PC-3 (cell line): Measurements from ENCODE around the gene GPC3. TPM values are rescaled to one million over a fixed set of nuclear protein-coding genes. Genes with fewer than 3 reads are reported as not detected.

Source experiments
- ATAC-seq: fragments of 200-7000 bp; cut with Tn5 transposase; 2 replicates; pipeline ENCODE4 v1.9.1; 2020; ENCODE audit warnings: mild to moderate bottlenecking, moderate library complexity
- BruUV-seq: library from RNA; stranded (reverse); fragments of 400-500 nt; replicated peaks from 2 replicates; lab custom pipeline; 2021; lab: Mats Ljungman, UMichigan
- CTCF ChIA-PET: fragments of 300-600 bp; sonication (Branson Sonifier 250); formaldehyde crosslinking; loops from one replicate; lab custom pipeline; 2022; ENCODE audit warnings: antibody characterized with exemption; lab: Charles Lee
- POLR2A ChIA-PET: fragments of 300-600 bp; sonication (Branson Sonifier 250); formaldehyde crosslinking; loops from one replicate; lab custom pipeline; 2022; ENCODE audit warnings: antibody characterized with exemption; ENCODE audit not compliant: unreplicated experiment; lab: Charles Lee
- DNase-seq: peaks from one replicate; pipeline ENCODE4 v3.0.0-alpha.2; 2015
- H2AFZ ChIP-seq: fragments of 300-600 bp; sonication (generic); 2 replicates; pipeline ENCODE4 v1.6.0; 2016; ENCODE audit warnings: antibody characterized with exemption, low read length
- H3F3A ChIP-seq: fragments of 300-600 bp; sonication (generic); one replicate; pipeline ENCODE4 v1.6.0; 2017; ENCODE audit warnings: antibody characterized with exemption, low read length, control low read depth, mild to moderate bottlenecking; ENCODE audit not compliant: unreplicated experiment
- H3K27ac ChIP-seq: fragments of 300-600 bp; sonication (generic); 2 replicates; pipeline ENCODE4 v1.5.1; 2016; ENCODE audit warnings: mild to moderate bottlenecking, low read length
- H3K27me3 ChIP-seq: fragments of 300-600 bp; sonication (generic); 2 replicates; pipeline ENCODE4 v1.6.1; 2016; ENCODE audit warnings: low read length, mixed read lengths
- H3K36me3 ChIP-seq: fragments of 300-600 bp; sonication (generic); 2 replicates; pipeline ENCODE4 v1.6.1; 2016; ENCODE audit warnings: low read depth, mixed run types, low read length, mixed read lengths
- H3K4me1 ChIP-seq: fragments of 300-600 bp; sonication (generic); 2 replicates; pipeline ENCODE4 v1.5.1; 2016; ENCODE audit warnings: low read length; ENCODE audit not compliant: insufficient read depth
- H3K4me2 ChIP-seq: fragments of 300-600 bp; sonication (generic); 2 replicates; pipeline ENCODE4 v1.6.0; 2016; ENCODE audit warnings: low read length
- H3K4me3 ChIP-seq: fragments of 300-600 bp; sonication (generic); 2 replicates; pipeline ENCODE4 v1.5.1; 2016; ENCODE audit warnings: mild to moderate bottlenecking, low read length, mixed read lengths
- H3K79me2 ChIP-seq: fragments of 300-600 bp; sonication (generic); 2 replicates; pipeline ENCODE4 v1.6.1; 2017; ENCODE audit warnings: low read length, mixed read lengths
- H3K9ac ChIP-seq: fragments of 300-600 bp; sonication (generic); 2 replicates; pipeline ENCODE4 v1.6.0; 2016; ENCODE audit warnings: mild to moderate bottlenecking, low read length
- H3K9me2 ChIP-seq: fragments of 300-600 bp; sonication (generic); replicated peaks from 2 replicates; pipeline ENCODE4 v1.6.1; 2016; ENCODE audit warnings: mixed run types, low read length, mixed read lengths
- H3K9me3 ChIP-seq: fragments of 300-600 bp; sonication (generic); 2 replicates; pipeline ENCODE4 v1.6.1; 2016; ENCODE audit warnings: low read length, mixed read lengths
- H4K20me1 ChIP-seq: fragments of 300-600 bp; sonication (generic); 2 replicates; pipeline ENCODE4 v1.6.1; 2016; ENCODE audit warnings: low read length, mixed read lengths
- CTCF ChIP-seq: fragments of 300-600 bp; sonication (generic); conservative IDR thresholded peaks from 2 replicates; pipeline ENCODE4 v1.5.1; 2017; ENCODE audit warnings: antibody characterized with exemption, low read depth, mild to moderate bottlenecking, low read length
- EZH2 ChIP-seq: fragments of 300-600 bp; sonication (generic); IDR thresholded peaks from one replicate; pipeline ENCODE4 v1.6.1; 2017; ENCODE audit warnings: antibody characterized with exemption, mild to moderate bottlenecking, low read length; ENCODE audit not compliant: unreplicated experiment
- EZH2phosphoT487 ChIP-seq: fragments of 300-600 bp; sonication (generic); IDR thresholded peaks from 2 replicates; pipeline ENCODE4 v1.6.1; 2018; ENCODE audit warnings: mild to moderate bottlenecking, antibody characterized with exemption, low read length, borderline replicate concordance
- intact Hi-C: fragments of 100-400 bp; cut with micrococcal nuclease; formaldehyde crosslinking; loops from 2 replicates; pipeline ENCODE4 v1.9.0; 2023
- total RNA-seq: library from RNA; depleted of rRNA; stranded (reverse); fragments of >200 nt; gene quantifications from 2 replicates; pipeline ENCODE4 v1.2.3, GENCODE V29; 2014

The GPC3 gene
- total RNA-seq, 1 experiment from 2014 or later = not detected

DNA sequence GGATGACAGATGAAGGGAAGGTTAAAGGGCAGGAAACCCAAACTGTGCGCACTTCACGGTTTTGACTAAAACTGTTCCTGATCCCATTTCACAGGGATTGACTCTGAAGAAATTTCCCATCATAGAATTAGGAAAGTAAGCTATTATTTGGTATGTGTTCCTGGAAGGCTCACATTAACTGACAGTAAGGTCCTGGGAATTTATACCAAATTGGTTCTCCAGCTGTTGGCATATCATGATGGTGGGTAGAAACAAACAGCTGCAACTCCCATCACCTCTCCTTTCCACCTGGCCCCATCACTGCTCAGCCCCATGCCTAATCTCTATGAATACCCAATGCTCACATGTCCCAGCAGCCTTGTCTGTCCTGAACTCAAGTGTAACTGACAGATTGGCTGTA, 121.2 kb downstream of the GPC3 start:
- H3K9me3 ChIP-seq = no peaks in the 10 kb centered on the region
- H3F3A ChIP-seq = no peaks in the 10 kb centered on the region
- no peak overlapping the region for H3K4me2 ChIP-seq
- TF ChIP-seq EZH2phosphoT487 (no peak), EZH2 (no peak), CTCF (no peak)
- H3K79me2 ChIP-seq = no peaks in the 10 kb centered on the region
- H2AFZ ChIP-seq = no peak overlapping the region
- no TSS peak for BruUV-seq
- H3K9me2 ChIP-seq = no peaks in the 10 kb centered on the region
- no peaks in the 10 kb centered on the region for H3K36me3 ChIP-seq
- H4K20me1 ChIP-seq = no peaks in the 10 kb centered on the region
- intact Hi-C loops = no loop called here
- H3K9ac ChIP-seq = no peak overlapping the region
- ATAC-seq (no peak), DNase-seq (no peak)
- peaks cover 18% of the 10 kb centered on the region; the same call in 1 of the 2 replicates for H3K27me3 ChIP-seq
- no peak overlapping the region for H3K27ac ChIP-seq
- CTCF ChIA-PET = no interaction called here
- H3K4me1 ChIP-seq = no peaks in the 10 kb centered on the region
- POLR2A ChIA-PET = no interaction called here
- H3K4me3 ChIP-seq = no peak overlapping the region

- intact Hi-C loops = no loop called here
- H3K4me1 ChIP-seq = no peaks in the 10 kb centered on the region
- no peak overlapping the region for H3K4me3 ChIP-seq
- no peaks in the 10 kb centered on the region for H4K20me1 ChIP-seq
- no peak overlapping the region for H3K9ac ChIP-seq
- no peaks in the 10 kb centered on the region for H3K9me2 ChIP-seq
- no peak for TF ChIP-seq CTCF
- no peak for TF ChIP-seq EZH2phosphoT487
- TF ChIP-seq EZH2 = no peak
- no peaks in the 10 kb centered on the region for H3K9me3 ChIP-seq
- no peaks in the 10 kb centered on the region for H3K79me2 ChIP-seq
- no peak overlapping the region for H3K4me2 ChIP-seq
- ChIA-PET CTCF (no interaction called here), POLR2A (no interaction called here)
- DNase-seq (no peak), ATAC-seq (no peak)
- no peaks in the 10 kb centered on the region for H3K36me3 ChIP-seq
- no peak overlapping the region for H2AFZ ChIP-seq
- no peak overlapping the region for H3K27ac ChIP-seq
- H3F3A ChIP-seq = no peaks in the 10 kb centered on the region
- BruUV-seq = no TSS peak
- peaks cover 24% of the 10 kb centered on the region for H3K27me3 ChIP-seq
Measured at GRCh38 chrX:133859860-133860259, 125.5 kb downstream of the GPC3 start.

GRCh38 chrX:133859336-133859735, 126.1 kb downstream of the GPC3 start:
- Histone ChIP-seq H3K4me2 (no peak overlapping the region), H3K27ac (no peak overlapping the region), H3K4me1 (no peaks in the 10 kb centered on the region), H3K27me3 (peaks cover 19% of the 10 kb centered on the region), H3K9me3 (no peaks in the 10 kb centered on the region), H3K79me2 (no peaks in the 10 kb centered on the region), H3F3A (no peaks in the 10 kb centered on the region), H3K9me2 (no peaks in the 10 kb centered on the region), H2AFZ (no peak overlapping the region), H3K36me3 (no peaks in the 10 kb centered on the region), H3K9ac (no peak overlapping the region), H3K4me3 (no peak overlapping the region), H4K20me1 (no peaks in the 10 kb centered on the region)
- intact Hi-C loops = no loop called here
- no peak for DNase-seq
- ChIA-PET CTCF (no interaction called here), POLR2A (no interaction called here)
- no peak for ATAC-seq
- TF ChIP-seq CTCF (no peak), EZH2 (no peak), EZH2phosphoT487 (no peak)
- BruUV-seq = no TSS peak
